BE2C (cell line): ENCODE data around the gene UMAD1.
A peak's percentile ranks its signal among the peaks of the same experiment; 100 is the strongest.

Source experiments
- DNase-seq: peaks from one replicate; pipeline ENCODE4 v3.0.0-alpha.2; 2020
- H3K27me3 ChIP-seq: fragments of 250-450 bp; sonication (Bioruptor Pico); 2 replicates; pipeline ENCODE4 v1.5.1; 2020; ENCODE audit warnings: mild to moderate bottlenecking
- H3K36me3 ChIP-seq: fragments of 250-450 bp; sonication (Bioruptor Pico); 2 replicates; pipeline ENCODE4 v1.5.1; 2020; ENCODE audit warnings: mild to moderate bottlenecking
- H3K4me1 ChIP-seq: fragments of 250-450 bp; sonication (Bioruptor Pico); 2 replicates; pipeline ENCODE4 v1.5.1; 2020
- H3K4me3 ChIP-seq: 2 replicates; pipeline ENCODE4 v1.5.1; 2011; ENCODE audit warnings: low read depth, low read length
- H3K9me3 ChIP-seq: fragments of 250-450 bp; sonication (Bioruptor Pico); 2 replicates; pipeline ENCODE4 v1.5.1; 2020
- CTCF ChIP-seq: IDR thresholded peaks from 2 replicates; pipeline ENCODE4 v1.5.1; 2012; ENCODE audit warnings: mild to moderate bottlenecking, low read depth, low read length

UMAD1 gene

DNA sequence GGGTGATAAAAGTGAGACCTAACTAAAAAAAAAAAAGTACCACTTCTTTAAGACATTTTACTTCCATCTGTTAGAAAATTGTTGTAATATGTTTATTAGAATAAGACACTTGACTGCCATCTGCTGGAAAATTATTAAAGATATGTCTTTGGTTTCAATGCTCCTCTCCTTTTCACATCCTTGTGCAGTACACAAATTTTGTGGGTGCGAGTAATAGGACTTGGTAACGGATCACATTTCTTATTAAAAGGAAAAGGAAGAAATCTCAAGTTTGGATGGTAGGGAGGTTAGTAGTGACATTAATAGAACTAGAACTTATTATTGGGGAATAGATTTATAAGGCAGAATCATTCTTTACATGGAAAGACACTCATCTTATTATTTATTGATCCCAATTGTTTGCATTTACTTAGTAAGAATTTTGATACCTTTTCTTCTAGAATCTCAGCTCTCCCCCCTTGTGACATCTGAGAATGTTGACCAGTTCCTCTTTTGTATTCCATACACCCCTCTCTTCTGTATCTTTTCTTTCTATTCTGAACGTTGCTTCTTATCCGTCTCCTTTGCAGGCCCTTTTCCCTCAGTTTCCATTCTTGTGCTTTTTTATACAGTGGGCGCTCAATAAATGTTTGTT lies 120.9 kb downstream of the UMAD1 start:
- no peak overlapping the region for H3K4me3 ChIP-seq
- no peaks in the 10 kb centered on the region for H3K9me3 ChIP-seq

GRCh38 chr7:7761974-7762779 lies 121.6 kb downstream of the UMAD1 start:
- peaks cover 3% of the 10 kb centered on the region; the same call in 1 of the 2 replicates for H3K4me1 ChIP-seq
- H3K27me3 ChIP-seq: no peaks in the 10 kb centered on the region
- peak overlapping the region; percentile 31 for H3K4me3 ChIP-seq
- DNase-seq: peak; percentile 33
- no peak; the same call in 1 of the 2 replicates for TF ChIP-seq CTCF
- H3K9me3 ChIP-seq: no peaks in the 10 kb centered on the region
- no peaks in the 10 kb centered on the region for H3K36me3 ChIP-seq

More for the DNA sequence above, 120.9 kb downstream of the UMAD1 start:
- H3K27me3 ChIP-seq: no peaks in the 10 kb centered on the region
- no peak for DNase-seq
- H3K4me1 ChIP-seq: peaks cover 4% of the 10 kb centered on the region; the same call in 1 of the 2 replicates
- no peaks in the 10 kb centered on the region for H3K36me3 ChIP-seq
- peak; percentile 34 for TF ChIP-seq CTCF

GRCh38 chr7:7764520-7765396 lies 124.2 kb downstream of the UMAD1 start:
- no peak for DNase-seq
- H3K36me3 ChIP-seq: no peaks in the 10 kb centered on the region
- H3K4me1 ChIP-seq: peaks cover 12% of the 10 kb centered on the region
- no peak for TF ChIP-seq CTCF
- no peak overlapping the region for H3K4me3 ChIP-seq
- H3K9me3 ChIP-seq: no peaks in the 10 kb centered on the region
- H3K27me3 ChIP-seq: no peaks in the 10 kb centered on the region

- H3K4me3 ChIP-seq: no peak overlapping the region
- no peak for DNase-seq
- no peaks in the 10 kb centered on the region for H3K9me3 ChIP-seq
- H3K36me3 ChIP-seq: no peaks in the 10 kb centered on the region
- no peaks in the 10 kb centered on the region for H3K27me3 ChIP-seq
- TF ChIP-seq CTCF: no peak
- peaks cover 18% of the 10 kb centered on the region for H3K4me1 ChIP-seq
Observed at GRCh38 chr7:7765422-7765821, 124.9 kb downstream of the UMAD1 start.

- Histone ChIP-seq H3K4me1 (peaks cover 25% of the 10 kb centered on the region), H3K4me3 (no peak overlapping the region), H3K9me3 (no peaks in the 10 kb centered on the region), H3K36me3 (no peaks in the 10 kb centered on the region), H3K27me3 (no peaks in the 10 kb centered on the region)
- DNase-seq: no peak
- no peak for TF ChIP-seq CTCF
Observed at GRCh38 chr7:7766671-7767070, 126.1 kb downstream of the UMAD1 start.
